DOHH2 (cell line): Measurements from ENCODE around the gene ZFHX3.

Source experiments
- H3F3A ChIP-seq: fragments of 200-600 bp; sonication (generic), shearing (Covaris generic); 2 replicates; pipeline ENCODE4 v1.6.0; 2016; ENCODE audit warnings: antibody characterized with exemption, mild to moderate bottlenecking; ENCODE audit not compliant: control insufficient read depth, insufficient read depth
- H3K27ac ChIP-seq: fragments of 200-600 bp; sonication (generic); 2 replicates; pipeline ENCODE4 v1.5.1; 2014; ENCODE audit warnings: low read depth, mild to moderate bottlenecking, low read length, moderate library complexity
- H3K27me3 ChIP-seq: fragments of 200-600 bp; sonication (generic); 2 replicates; pipeline ENCODE4 v1.6.1; 2014; ENCODE audit warnings: mild to moderate bottlenecking, low read length, mixed read lengths; ENCODE audit not compliant: control insufficient read depth
- H3K36me3 ChIP-seq: fragments of 200-600 bp; sonication (generic); 2 replicates; pipeline ENCODE4 v1.6.1; 2014; ENCODE audit warnings: mild to moderate bottlenecking, low read length, moderate library complexity, mixed read lengths; ENCODE audit not compliant: control insufficient read depth
- H3K4me1 ChIP-seq: fragments of 200-600 bp; sonication (generic); 2 replicates; pipeline ENCODE4 v1.6.1; 2014; ENCODE audit warnings: mild to moderate bottlenecking, low read length, mixed read lengths; ENCODE audit not compliant: control insufficient read depth
- H3K4me2 ChIP-seq: fragments of 200-600 bp; sonication (generic); 2 replicates; pipeline ENCODE4 v1.6.0; 2014; ENCODE audit warnings: mild to moderate bottlenecking, low read length, moderate library complexity
- H3K4me3 ChIP-seq: fragments of 200-600 bp; sonication (generic); 2 replicates; pipeline ENCODE4 v1.5.1; 2014; ENCODE audit warnings: mild to moderate bottlenecking, low read length, mixed read lengths
- H3K79me2 ChIP-seq: fragments of 200-600 bp; sonication (generic); 2 replicates; pipeline ENCODE4 v1.6.1; 2014; ENCODE audit warnings: mild to moderate bottlenecking, low read length, mixed read lengths; ENCODE audit not compliant: control insufficient read depth
- H3K9me2 ChIP-seq: fragments of 200-600 bp; sonication (generic); replicated peaks from 2 replicates; pipeline ENCODE4 v1.6.1; 2014; ENCODE audit warnings: mild to moderate bottlenecking, low read length, mixed read lengths; ENCODE audit not compliant: control insufficient read depth
- H3K9me3 ChIP-seq: fragments of 200-600 bp; sonication (generic); 2 replicates; pipeline ENCODE4 v1.6.1; 2014; ENCODE audit warnings: antibody characterized with exemption, low read length, mixed read lengths; ENCODE audit not compliant: control insufficient read depth, insufficient read depth
- H4K20me1 ChIP-seq: fragments of 200-600 bp; sonication (generic); 2 replicates; pipeline ENCODE4 v1.6.0; 2014; ENCODE audit warnings: low read depth, mild to moderate bottlenecking, antibody characterized with exemption, low read length, moderate library complexity; ENCODE audit not compliant: control insufficient read depth, insufficient read depth
- CTCF ChIP-seq: fragments of 200-600 bp; sonication (generic); IDR thresholded peaks from one replicate; pipeline ENCODE4 v1.5.1; 2014; ENCODE audit warnings: antibody characterized with exemption, mild to moderate bottlenecking, low read depth, low read length; ENCODE audit not compliant: poor library complexity, severe bottlenecking
- EZH2phosphoT487 ChIP-seq: fragments of 200-600 bp; sonication (generic); IDR thresholded peaks from 2 replicates; pipeline ENCODE4 v1.6.1; 2017; ENCODE audit warnings: borderline replicate concordance, mild to moderate bottlenecking, antibody characterized with exemption, low read length, moderate library complexity, mixed read lengths

The ZFHX3 gene

GRCh38 chr16:72902206-72902605 is 145.7 kb downstream of the ZFHX3 start:
- Histone ChIP-seq H3K4me2 (no peak overlapping the region), H3K79me2 (no peaks in the 10 kb centered on the region)

GRCh38 chr16:72901000-72901627 is 146.8 kb downstream of the ZFHX3 start:
- H3K4me1 ChIP-seq, result no peaks in the 10 kb centered on the region
- no peaks in the 10 kb centered on the region for H3F3A ChIP-seq
- H3K79me2 ChIP-seq, result no peaks in the 10 kb centered on the region
- H4K20me1 ChIP-seq, result no peaks in the 10 kb centered on the region
- H3K9me2 ChIP-seq, result no peaks in the 10 kb centered on the region
- no peaks in the 10 kb centered on the region for H3K36me3 ChIP-seq
- no peak overlapping the region for H3K27ac ChIP-seq
- no peaks in the 10 kb centered on the region for H3K27me3 ChIP-seq
- TF ChIP-seq CTCF (no peak), EZH2phosphoT487 (no peak)
- H3K4me2 ChIP-seq, result no peak overlapping the region
- H3K4me3 ChIP-seq, result no peak overlapping the region
- H3K9me3 ChIP-seq, result no peaks in the 10 kb centered on the region

More at GRCh38 chr16:72902206-72902605, 145.7 kb downstream of the ZFHX3 start:
- Histone ChIP-seq H3K27ac (no peak overlapping the region), H3K4me3 (no peak overlapping the region), H3K9me2 (no peaks in the 10 kb centered on the region), H3K4me1 (no peaks in the 10 kb centered on the region), H3F3A (no peaks in the 10 kb centered on the region), H3K36me3 (no peaks in the 10 kb centered on the region), H3K9me3 (no peaks in the 10 kb centered on the region), H4K20me1 (no peaks in the 10 kb centered on the region), H3K27me3 (no peaks in the 10 kb centered on the region)
- no peak for TF ChIP-seq CTCF
- TF ChIP-seq EZH2phosphoT487, result no peak

- H3K79me2 ChIP-seq, result no peaks in the 10 kb centered on the region
- H3K4me1 ChIP-seq, result no peaks in the 10 kb centered on the region
Observed at GRCh38 chr16:72898216-72898825, 149.6 kb downstream of the ZFHX3 start.

More at GRCh38 chr16:72898216-72898825, 149.6 kb downstream of the ZFHX3 start:
- no peaks in the 10 kb centered on the region for H3K9me3 ChIP-seq
- H3K9me2 ChIP-seq, result no peaks in the 10 kb centered on the region
- H3K4me3 ChIP-seq, result no peak overlapping the region
- H3F3A ChIP-seq, result no peaks in the 10 kb centered on the region
- no peaks in the 10 kb centered on the region for H3K36me3 ChIP-seq
- TF ChIP-seq CTCF (no peak), EZH2phosphoT487 (no peak)
- H3K27me3 ChIP-seq, result no peaks in the 10 kb centered on the region
- H3K27ac ChIP-seq, result no peak overlapping the region
- H4K20me1 ChIP-seq, result no peaks in the 10 kb centered on the region
- H3K4me2 ChIP-seq, result no peak overlapping the region
